ENCODE data around the gene TAOK2.

DNA sequence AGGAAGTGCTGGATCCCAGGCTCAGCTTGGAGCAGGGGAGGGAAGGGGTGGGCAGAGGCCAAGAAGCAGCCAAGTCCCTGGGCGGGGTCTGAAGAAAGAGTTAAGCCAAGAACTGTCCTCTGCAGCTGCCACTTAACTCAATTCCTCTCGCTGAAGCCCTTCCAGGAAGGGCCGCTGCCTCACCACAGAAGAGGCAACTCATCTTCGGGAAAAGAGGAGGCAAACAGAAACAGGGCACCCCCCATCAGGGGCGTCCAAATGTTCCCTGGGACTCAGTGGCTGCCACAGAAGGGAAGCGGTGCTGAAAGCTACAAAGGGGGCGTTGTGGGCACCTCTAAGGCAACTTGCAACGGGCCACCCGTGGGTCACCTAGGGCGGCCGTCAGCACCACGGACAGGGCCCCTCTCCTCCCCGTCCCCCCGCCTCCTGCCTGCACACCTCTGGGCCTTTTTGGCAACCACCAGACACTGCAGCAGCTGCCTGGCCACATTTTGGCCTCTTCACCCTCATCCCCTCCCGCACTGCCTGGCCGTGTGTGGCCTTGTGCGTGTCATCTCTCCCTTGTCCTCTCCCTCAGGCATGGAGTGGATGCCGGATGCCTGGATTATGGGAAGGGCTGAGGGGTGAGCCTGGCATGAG lies 54.9 kb downstream of the TAOK2 start:
- TF ChIP-seq, protein P1, sequence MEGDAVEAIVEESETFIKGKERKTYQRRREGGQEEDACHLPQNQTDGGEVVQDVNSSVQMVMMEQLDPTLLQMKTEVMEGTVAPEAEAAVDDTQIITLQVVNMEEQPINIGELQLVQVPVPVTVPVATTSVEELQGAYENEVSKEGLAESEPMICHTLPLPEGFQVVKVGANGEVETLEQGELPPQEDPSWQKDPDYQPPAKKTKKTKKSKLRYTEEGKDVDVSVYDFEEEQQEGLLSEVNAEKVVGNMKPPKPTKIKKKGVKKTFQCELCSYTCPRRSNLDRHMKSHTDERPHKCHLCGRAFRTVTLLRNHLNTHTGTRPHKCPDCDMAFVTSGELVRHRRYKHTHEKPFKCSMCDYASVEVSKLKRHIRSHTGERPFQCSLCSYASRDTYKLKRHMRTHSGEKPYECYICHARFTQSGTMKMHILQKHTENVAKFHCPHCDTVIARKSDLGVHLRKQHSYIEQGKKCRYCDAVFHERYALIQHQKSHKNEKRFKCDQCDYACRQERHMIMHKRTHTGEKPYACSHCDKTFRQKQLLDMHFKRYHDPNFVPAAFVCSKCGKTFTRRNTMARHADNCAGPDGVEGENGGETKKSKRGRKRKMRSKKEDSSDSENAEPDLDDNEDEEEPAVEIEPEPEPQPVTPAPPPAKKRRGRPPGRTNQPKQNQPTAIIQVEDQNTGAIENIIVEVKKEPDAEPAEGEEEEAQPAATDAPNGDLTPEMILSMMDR (IDR thresholded peaks at IDR 0.05 in 4 of 5, conservative IDR thresholded peaks at IDR 0.05 in 1 of 5), result no peak
- TF ChIP-seq POLR2A (IDR thresholded peaks at IDR 0.05), result no peak

All from gastrocnemius medialis (tissue), 4 donors.